IMR-90 (cell line): ENCODE data around the gene ERC2. TPM values are rescaled to one million over a fixed set of nuclear protein-coding genes. Genes with fewer than 3 reads are reported as not detected.

ENCODE experiments used
- ATAC-seq: fragments of 200-7000 bp; cut with Tn5 transposase; 2 replicates; pipeline ENCODE4 v1.9.1; 2020; ENCODE audit warnings: low read depth, mild to moderate bottlenecking, moderate library complexity
- BruUV-seq: library from RNA; stranded (reverse); fragments of 400-500 nt; replicated peaks from 2 replicates; lab custom pipeline; 2021; lab: Mats Ljungman, UMichigan
- CTCF ChIA-PET: fragments of 300-600 bp; formaldehyde crosslinking; extraction: SDS; loops from one replicate; lab custom pipeline; 2021; ENCODE audit warnings: antibody characterized with exemption; lab: Yijun Ruan, JAX
- POLR2A ChIA-PET: fragments of 300-600 bp; sonication (Branson Sonifier 250); formaldehyde crosslinking; loops from one replicate; lab custom pipeline; 2022; ENCODE audit warnings: antibody characterized with exemption; ENCODE audit not compliant: unreplicated experiment; lab: Charles Lee
- DNase-seq: peaks from one replicate; pipeline ENCODE4 v3.0.0; 2013
- H2AFZ ChIP-seq: replicated peaks from 2 replicates; pipeline ENCODE3; 2013; ENCODE audit warnings: low read length, mild to moderate bottlenecking; ENCODE audit not compliant: poor library complexity
- H2AK5ac ChIP-seq: 2 replicates; pipeline ENCODE4 v1.6.1; 2013; ENCODE audit warnings: low read depth, low read length, inconsistent platforms
- H2AK9ac ChIP-seq: replicated peaks from 2 replicates; pipeline ENCODE3; 2013; ENCODE audit warnings: mild to moderate bottlenecking, low read depth, low read length, moderate library complexity; ENCODE audit not compliant: poor library complexity
- H2BK120ac ChIP-seq: 2 replicates; pipeline ENCODE4 v1.6.1; 2013; ENCODE audit warnings: low read depth, low read length, inconsistent platforms
- H2BK15ac ChIP-seq: 3 replicates; pipeline ENCODE4 v1.6.1; 2013; ENCODE audit warnings: low read depth, low read length, inconsistent platforms
- H2BK20ac ChIP-seq: 2 replicates; pipeline ENCODE4 v1.6.1; 2013; ENCODE audit warnings: low read depth, mild to moderate bottlenecking, inconsistent platforms, low read length, moderate library complexity
- H2BK5ac ChIP-seq: 2 replicates; pipeline ENCODE4 v1.6.1; 2013; ENCODE audit warnings: mild to moderate bottlenecking, low read depth, low read length, inconsistent platforms; ENCODE audit not compliant: poor library complexity, severe bottlenecking
- H3K14ac ChIP-seq: replicated peaks from 2 replicates; pipeline ENCODE4 v1.6.1; 2013; ENCODE audit warnings: low read depth, low read length, inconsistent platforms
- H3K18ac ChIP-seq: 2 replicates; pipeline ENCODE4 v1.6.1; 2013; ENCODE audit warnings: low read depth, low read length, control low read depth
- H3K23ac ChIP-seq: 2 replicates; pipeline ENCODE4 v1.6.1; 2013; ENCODE audit warnings: low read depth, low read length, inconsistent platforms
- H3K27ac ChIP-seq: 2 replicates; pipeline ENCODE4 v1.5.1; 2013; ENCODE audit warnings: mild to moderate bottlenecking, control low read depth, low read length; ENCODE audit not compliant: insufficient read depth
- H3K27me3 ChIP-seq: 2 replicates; pipeline ENCODE4 v1.6.1; 2013; ENCODE audit warnings: low read length; ENCODE audit not compliant: control insufficient read depth, insufficient read depth
- H3K36me3 ChIP-seq: 2 replicates; pipeline ENCODE4 v1.6.1; 2013; ENCODE audit warnings: low read length, mixed read lengths; ENCODE audit not compliant: control insufficient read depth, insufficient read depth
- H3K4ac ChIP-seq: 2 replicates; pipeline ENCODE4 v1.6.1; 2013; ENCODE audit warnings: low read depth, low read length, inconsistent platforms
- H3K4me1 ChIP-seq: 2 replicates; pipeline ENCODE4 v1.6.1; 2013; ENCODE audit warnings: low read length, mixed read lengths; ENCODE audit not compliant: control insufficient read depth, insufficient read depth
- H3K4me2 ChIP-seq: 2 replicates; pipeline ENCODE4 v1.6.1; 2013; ENCODE audit warnings: low read depth, mild to moderate bottlenecking, control low read depth, low read length, moderate library complexity
- H3K4me3 ChIP-seq: 2 replicates; pipeline ENCODE4 v1.5.1; 2013; ENCODE audit warnings: low read depth, mild to moderate bottlenecking, control low read depth, low read length, moderate library complexity; ENCODE audit not compliant: insufficient read depth
- H3K56ac ChIP-seq: 2 replicates; pipeline ENCODE4 v1.6.1; 2013; ENCODE audit warnings: low read length, inconsistent platforms; ENCODE audit not compliant: insufficient read depth; ENCODE audit errors: extremely low read depth
- H3K79me1 ChIP-seq, 2 experiments: 2 replicates each; pipeline ENCODE4 v1.6.1; 2013; ENCODE audit warnings: low read length in 2 of 2, inconsistent platforms in 1 of 2, low read depth in 1 of 2
- H3K9ac ChIP-seq: 2 replicates; pipeline ENCODE4 v1.6.1; 2013; ENCODE audit warnings: low read depth, low read length, control low read depth
- H3K9me1 ChIP-seq: 2 replicates; pipeline ENCODE4 v1.6.1; 2013; ENCODE audit warnings: low read length, inconsistent platforms; ENCODE audit not compliant: insufficient read depth
- H3K9me3 ChIP-seq: 2 replicates; pipeline ENCODE4 v1.6.1; 2013; ENCODE audit warnings: low read length; ENCODE audit not compliant: control insufficient read depth, insufficient read depth
- H4K20me1 ChIP-seq: 2 replicates; pipeline ENCODE4 v1.6.1; 2013; ENCODE audit warnings: low read length, inconsistent platforms; ENCODE audit not compliant: insufficient read depth
- H4K5ac ChIP-seq: 2 replicates; pipeline ENCODE4 v1.6.1; 2013; ENCODE audit warnings: mild to moderate bottlenecking, low read depth, low read length, control low read depth
- H4K8ac ChIP-seq, 2 experiments: 2 replicates each; pipeline ENCODE4 v1.6.1; 2013; ENCODE audit warnings: low read depth in 2 of 2, low read length in 2 of 2, control low read depth in 1 of 2, inconsistent platforms in 1 of 2
- H4K91ac ChIP-seq: 2 replicates; pipeline ENCODE4 v1.6.1; 2013; ENCODE audit warnings: low read depth, low read length, inconsistent platforms; ENCODE audit not compliant: insufficient read depth
- BHLHE40 ChIP-seq: fragments of 150-350 bp; IDR thresholded peaks from 2 replicates; pipeline ENCODE4 v1.6.1; 2016; ENCODE audit warnings: mild to moderate bottlenecking, low read depth, low read length
- CEBPB ChIP-seq: IDR thresholded peaks from 2 replicates; pipeline ENCODE4 v1.6.1; 2012; ENCODE audit warnings: low read depth, low read length, improper control_type of control experiment
- CHD1 ChIP-seq: IDR thresholded peaks from 2 replicates; pipeline ENCODE4 v1.6.1; 2012; ENCODE audit warnings: low read depth, low read length, improper control_type of control experiment
- CTCF ChIP-seq: conservative IDR thresholded peaks from 2 replicates; pipeline ENCODE4 v1.5.1; 2012; ENCODE audit warnings: mild to moderate bottlenecking, low read depth, low read length, improper control_type of control experiment
- ELK1 ChIP-seq: fragments of 150-350 bp; IDR thresholded peaks from 2 replicates; pipeline ENCODE4 v1.6.1; 2016; ENCODE audit warnings: low read depth, mild to moderate bottlenecking, low read length, moderate library complexity, borderline replicate concordance
- MAFK ChIP-seq: IDR thresholded peaks from 2 replicates; pipeline ENCODE4 v1.6.1; 2012; ENCODE audit warnings: low read depth, low read length, improper control_type of control experiment
- MAZ ChIP-seq: IDR thresholded peaks from 2 replicates; pipeline ENCODE4 v1.6.1; 2012; ENCODE audit warnings: low read depth, mild to moderate bottlenecking, low read length, improper control_type of control experiment, moderate library complexity, borderline replicate concordance
- POLR2A ChIP-seq: IDR thresholded peaks from 2 replicates; pipeline ENCODE4 v1.6.1; 2012; ENCODE audit warnings: mild to moderate bottlenecking, low read depth, low read length
- RAD21 ChIP-seq: IDR thresholded peaks from 2 replicates; pipeline ENCODE4 v1.6.1; 2012; ENCODE audit warnings: low read length, improper control_type of control experiment
- RCOR1 ChIP-seq: IDR thresholded peaks from 2 replicates; pipeline ENCODE4 v1.6.1; 2012; ENCODE audit warnings: mild to moderate bottlenecking, low read length, improper control_type of control experiment; ENCODE audit not compliant: insufficient replicate concordance
- RFX5 ChIP-seq: IDR thresholded peaks from 2 replicates; pipeline ENCODE4 v1.8.0; 2012; ENCODE audit warnings: low read depth, mild to moderate bottlenecking, low read length, moderate library complexity
- USF2 ChIP-seq: fragments of 150-350 bp; IDR thresholded peaks from 2 replicates; pipeline ENCODE4 v1.6.1; 2017; ENCODE audit warnings: mild to moderate bottlenecking, antibody characterized with exemption, low read length, low read depth
- WGBS, 2 experiments: methylation state at CpG; one replicate each; pipeline versions ENCODE4 v1.1.5 to v1.1.7; 2013; ENCODE audit warnings: missing lambda C conversion rate in 2 of 2; ENCODE audit not compliant: insufficient read length in 1 of 2; ENCODE audit errors: extremely low coverage in 2 of 2; 5-methylcytosine and 5-hydroxymethylcytosine counted together
- dilution Hi-C: fragments of 300-500 bp; cut with HindIII; formaldehyde crosslinking; loops from one replicate; pipeline ENCODE4 v1.14.3; 2018; ENCODE audit warnings: low sequenced_read_pairs; ENCODE audit not compliant: unreplicated experiment
- in situ Hi-C: fragments of 300-500 bp; cut with MboI; formaldehyde crosslinking; loops from 3 replicates; pipeline ENCODE4 v1.14.3; 2019; ENCODE audit warnings: low sequenced_read_pairs, inconsistent platforms, mixed read lengths
- intact Hi-C: fragments of 100-400 bp; cut with micrococcal nuclease; formaldehyde crosslinking; loops from 2 replicates; pipeline ENCODE4 v1.10.0; 2022
- polyA plus RNA-seq, 3 experiments: library from polyadenylated mRNA; depleted of rRNA; stranded (reverse); fragments of >200 nt; gene quantifications; 2 replicates each; pipeline ENCODE4 v1.2.3, GENCODE V29; 2012; ENCODE audit warnings: low replicate concordance in 1 of 3
- total RNA-seq: library from RNA; depleted of rRNA; stranded (reverse); fragments of >200 nt; gene quantifications from 2 replicates; pipeline ENCODE4 v1.2.3, GENCODE V29; 2012

The ERC2 gene
- total and polyA plus RNA-seq, 2 of the 4 experiments (the other 2 are of a cell fraction) = 0.17 to 0.18 TPM

GRCh38 chr3:55687526-55687925, 780.7 kb downstream of the ERC2 start:
- BruUV-seq = no TSS peak
- ChIA-PET CTCF (no interaction called here), POLR2A (no interaction called here)
- no peak overlapping the region for H3K4me3 ChIP-seq
- H3K4me1 ChIP-seq = peaks cover 8% of the 10 kb centered on the region
- H3K27ac ChIP-seq = no peak overlapping the region
- peak overlapping the region; percentile 60; the same call in 2 of the 3 replicates for H2BK15ac ChIP-seq
- H3K79me1 ChIP-seq = no peaks in the 10 kb centered on the region
- in situ Hi-C loops = no loop called here
- TF ChIP-seq POLR2A (no peak), MAZ (no peak), CHD1 (no peak), ELK1 (no peak), RFX5 (no peak), BHLHE40 (no peak), MAFK (no peak), USF2 (no peak), RAD21 (no peak), CTCF (no peak), CEBPB (no peak), RCOR1 (no peak)
- peak overlapping the region; percentile 92 for H2BK120ac ChIP-seq
- peak overlapping the region; percentile 95 for H2BK20ac ChIP-seq
- H3K14ac ChIP-seq = peak overlapping the region; percentile 50; the same call in 1 of the 2 replicates
- H3K9ac ChIP-seq = no peak overlapping the region
- H2AK5ac ChIP-seq = peak overlapping the region; percentile 95
- peak overlapping the region; percentile 88 for H3K4ac ChIP-seq
- H3K23ac ChIP-seq = peak overlapping the region; percentile 26
- H4K91ac ChIP-seq = peak overlapping the region; percentile 92
- H4K5ac ChIP-seq = no peak overlapping the region
- no peaks in the 10 kb centered on the region for H4K20me1 ChIP-seq
- H3K27me3 ChIP-seq = no peaks in the 10 kb centered on the region
- peak overlapping the region; percentile 48 for H2BK5ac ChIP-seq
- no peaks in the 10 kb centered on the region for H3K9me3 ChIP-seq
- DNase-seq (no peak), ATAC-seq (no peak)
- no peak overlapping the region for H3K4me2 ChIP-seq
- WGBS, 2 experiments = 83% methylated on average over 1 of the region's 5 CpGs; no CpG with 5 or more reads in 1 of the 2 experiments
- H4K8ac ChIP-seq = peak overlapping the region in 1 of 2 experiments; percentile 46; a peak in 2 of 4 replicates
- H3K18ac ChIP-seq = peak overlapping the region; percentile 54
- dilution Hi-C loops = no loop called here
- H3K56ac ChIP-seq = no peak overlapping the region; the same call in 1 of the 2 replicates
- H2AFZ ChIP-seq = peak overlapping the region; percentile 37
- H3K9me1 ChIP-seq = peaks cover 13% of the 10 kb centered on the region
- H3K36me3 ChIP-seq = no peaks in the 10 kb centered on the region
- intact Hi-C loops = no loop called here
- no peak overlapping the region for H2AK9ac ChIP-seq
